T47D (cell line): ENCODE data around the gene ALDOC.

ENCODE experiments used
- DNase-seq, 2 experiments: peaks; one replicate each; pipeline versions ENCODE4 v3.0.0 to v3.0.0-alpha.2; 2011 to 2012; ENCODE audit warnings: low read depth in 1 of 2, low spot score in 1 of 2
- JUND ChIP-seq: IDR thresholded peaks from 2 replicates; pipeline ENCODE4 v1.6.1; 2012; ENCODE audit warnings: low read depth
- in situ Hi-C: cut with HindIII; loops from 2 replicates; pipeline ENCODE4 v1.10.0; 2016; ENCODE audit warnings: low sequenced_read_pairs, low pct_unique_long_range_greater_than_20kb

The ALDOC gene

GRCh38 chr17:28575126-28575795, 1.4 kb downstream of the ALDOC start:
- no peak for DNase-seq
- in situ Hi-C loops, result no loop called here
- no peak for TF ChIP-seq JUND

- TF ChIP-seq JUND, result no peak
- in situ Hi-C loops, result no loop called here
- DNase-seq, result peak in 1 of 2 experiments; percentile 41
Observed at GRCh38 chr17:28574526-28574925, 2.2 kb downstream of the ALDOC start.

- no peak for DNase-seq
- in situ Hi-C loops, result no loop called here
- TF ChIP-seq JUND, result no peak
Observed at GRCh38 chr17:28573966-28574480, 2.7 kb downstream of the ALDOC start.

GRCh38 chr17:28573521-28573920, 3.2 kb downstream of the ALDOC start:
- no peak for TF ChIP-seq JUND
- in situ Hi-C loops, result no loop called here
- no peak for DNase-seq

- no peak for TF ChIP-seq JUND
- in situ Hi-C loops, result no loop called here
- DNase-seq, result no peak
Observed at GRCh38 chr17:28573040-28573380, 3.7 kb downstream of the ALDOC start.

- no peak for TF ChIP-seq JUND
- in situ Hi-C loops, result no loop called here
- DNase-seq, result no peak
Observed at GRCh38 chr17:28572259-28573039, 4.2 kb downstream of the ALDOC start.

GRCh38 chr17:28571361-28572122, 5.2 kb downstream of the ALDOC start, which contains the start of gene PIGS:
TSS of gene PIGS (minus strand) at chr17:28571524. CDS start at chr17:28571496, 28 bp downstream.
- in situ Hi-C loops, result no loop called here
- TF ChIP-seq JUND, result no peak
- DNase-seq, result peak; percentile 96 to 98

- in situ Hi-C loops, result no loop called here
- DNase-seq, result peak; percentile 30 to 62
- TF ChIP-seq JUND, result no peak
Observed at GRCh38 chr17:28570716-28571360, 5.9 kb downstream of the ALDOC start.

- no peak for DNase-seq
- TF ChIP-seq JUND, result no peak
- in situ Hi-C loops, result no loop called here
Observed at GRCh38 chr17:28569446-28569845, 7.2 kb downstream of the ALDOC start.

GRCh38 chr17:28567604-28568003, 9.1 kb downstream of the ALDOC start:
- in situ Hi-C loops, result no loop called here
- TF ChIP-seq JUND, result no peak
- no peak for DNase-seq

- no peak for TF ChIP-seq JUND
- in situ Hi-C loops, result no loop called here
- DNase-seq, result peak; percentile 33 to 83
Observed at GRCh38 chr17:28563475-28563874, 13.2 kb downstream of the ALDOC start.

- no peak for TF ChIP-seq JUND
- in situ Hi-C loops, result no loop called here
- DNase-seq, result no peak
Observed at GRCh38 chr17:28555022-28555421, 21.7 kb downstream of the ALDOC start.

- DNase-seq, result no peak
- in situ Hi-C loops, result no loop called here
- TF ChIP-seq JUND, result no peak
Observed at GRCh38 chr17:28554565-28554964, 22.1 kb downstream of the ALDOC start.
